HG02759 (cell line): ENCODE measurements around the gene SCAMP1.

ENCODE experiments used
- ATAC-seq: cut with Tn5 transposase; IDR thresholded peaks from one replicate; pipeline ENCODE4 v1.9.1; 2021; ENCODE audit warnings: mild to moderate bottlenecking, moderate library complexity; ENCODE audit not compliant: unreplicated experiment

The SCAMP1 gene

DNA sequence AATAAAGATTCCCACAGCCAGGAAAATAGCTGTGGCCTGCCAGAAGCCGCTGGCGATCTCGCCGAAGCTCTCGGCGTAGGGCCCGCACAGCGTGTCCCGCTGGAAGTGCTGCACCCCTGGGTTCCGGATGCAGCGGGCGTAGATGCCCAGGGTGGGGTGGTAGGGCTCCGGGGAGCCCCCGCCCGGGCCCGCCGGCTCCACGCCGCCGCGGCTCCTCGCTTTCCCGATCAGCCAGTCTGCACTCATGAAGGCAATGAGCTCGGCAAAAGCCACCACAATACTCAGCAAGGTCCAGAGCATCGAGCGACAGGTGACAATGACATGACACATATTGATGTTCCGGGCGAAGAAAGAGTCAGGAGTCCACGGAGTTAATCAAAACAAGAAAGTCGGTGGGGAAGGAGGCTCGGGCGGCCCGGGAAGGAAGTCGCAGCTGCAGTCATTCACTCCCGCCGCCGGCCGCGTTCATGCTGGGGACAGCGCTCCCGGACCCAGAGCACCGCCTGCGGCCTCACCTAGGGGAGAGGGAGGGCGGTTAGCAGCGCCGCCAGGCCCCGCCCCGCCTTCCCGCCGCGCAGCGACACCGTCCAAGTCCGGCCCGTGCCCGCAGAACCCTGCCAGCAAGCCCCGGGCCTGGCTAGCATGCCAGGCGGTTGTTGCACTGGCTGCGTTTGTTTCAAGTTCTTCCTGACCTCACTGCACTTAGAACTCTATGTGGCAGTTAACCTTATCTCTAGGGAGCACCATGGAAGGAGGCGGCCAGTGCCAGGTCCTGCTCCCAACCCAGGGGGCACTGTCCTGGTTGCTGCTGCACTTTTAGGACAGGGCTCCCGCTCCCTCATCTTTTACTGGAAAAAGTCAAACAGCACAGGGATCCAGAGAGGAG lies 149.7 kb downstream of the SCAMP1 start:
- peak; percentile 83 for ATAC-seq

DNA sequence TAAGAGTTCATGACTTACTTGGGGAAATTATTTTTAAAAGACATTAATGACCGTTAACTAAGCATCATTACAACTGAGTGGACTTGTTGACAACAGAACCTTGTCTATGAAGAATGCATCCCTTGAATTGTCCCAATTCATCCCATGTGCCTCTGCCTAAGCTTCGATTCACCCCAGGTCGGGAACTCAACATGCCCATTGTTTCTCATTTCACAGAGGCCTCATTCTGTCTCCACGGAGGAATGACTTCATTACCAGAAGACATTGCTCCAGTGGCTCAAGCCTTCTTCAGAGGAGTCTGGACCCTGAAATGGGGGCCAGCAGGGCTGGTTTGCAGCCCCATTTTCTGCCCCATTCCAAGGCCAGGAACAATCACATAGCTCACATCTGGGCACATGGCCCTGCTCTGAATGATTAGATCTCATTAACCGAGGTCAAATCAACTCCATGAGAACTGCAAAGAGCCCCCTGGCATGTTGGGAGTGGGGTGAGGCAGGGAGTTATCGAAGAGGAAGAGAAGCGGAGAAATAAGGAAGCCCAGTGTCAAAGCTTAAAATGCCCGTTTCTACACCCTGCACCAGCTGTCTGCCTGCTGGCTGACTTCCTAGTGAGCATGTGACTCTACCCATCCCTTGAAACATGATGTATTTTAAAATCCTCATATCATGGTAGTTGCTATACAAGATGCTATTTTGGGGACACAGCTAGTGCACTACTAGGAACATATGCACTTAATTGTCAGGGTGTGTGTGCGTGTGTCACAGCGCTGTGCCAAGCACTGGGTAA lies 150.9 kb downstream of the SCAMP1 start:
- ATAC-seq: no peak

DNA sequence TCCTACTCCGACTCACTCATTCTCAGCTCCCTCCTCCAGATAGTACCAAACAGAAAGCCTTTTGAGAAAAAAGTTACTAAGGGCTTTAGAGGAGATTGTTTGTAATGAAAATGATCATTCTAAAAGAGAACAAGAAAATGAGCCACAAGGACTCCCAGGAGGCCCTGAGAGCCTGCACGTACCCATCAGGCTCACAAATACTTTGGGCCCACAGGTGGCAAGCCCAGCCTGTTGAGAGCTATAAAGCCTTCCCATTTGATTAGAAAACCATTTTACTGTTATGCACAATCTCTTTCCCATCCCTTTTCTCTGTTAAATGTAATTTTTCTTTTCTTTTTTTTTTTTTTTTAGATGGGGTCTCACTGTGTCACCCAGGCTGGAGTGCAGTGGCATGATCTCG lies 152.0 kb downstream of the SCAMP1 start:
- no peak for ATAC-seq

DNA sequence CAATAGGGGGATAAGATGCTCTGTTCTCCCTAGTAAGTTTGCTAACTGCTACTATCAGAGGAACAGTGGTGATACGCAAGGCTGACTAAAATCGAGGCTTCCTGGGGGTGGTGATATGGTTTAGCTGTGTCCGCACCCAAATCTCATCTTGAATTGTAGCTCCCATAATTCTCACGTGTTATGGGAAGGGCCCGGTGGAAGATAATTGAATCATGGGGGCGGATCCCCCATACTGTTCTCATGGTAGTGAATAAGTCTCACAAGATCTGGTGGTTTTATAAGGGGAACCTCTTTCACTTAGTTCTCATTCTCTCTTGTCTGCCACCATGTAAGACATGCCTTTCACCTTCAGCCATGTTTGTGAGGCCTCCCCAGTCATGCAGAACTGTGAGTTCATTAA lies 153.0 kb downstream of the SCAMP1 start:
- ATAC-seq: no peak

DNA sequence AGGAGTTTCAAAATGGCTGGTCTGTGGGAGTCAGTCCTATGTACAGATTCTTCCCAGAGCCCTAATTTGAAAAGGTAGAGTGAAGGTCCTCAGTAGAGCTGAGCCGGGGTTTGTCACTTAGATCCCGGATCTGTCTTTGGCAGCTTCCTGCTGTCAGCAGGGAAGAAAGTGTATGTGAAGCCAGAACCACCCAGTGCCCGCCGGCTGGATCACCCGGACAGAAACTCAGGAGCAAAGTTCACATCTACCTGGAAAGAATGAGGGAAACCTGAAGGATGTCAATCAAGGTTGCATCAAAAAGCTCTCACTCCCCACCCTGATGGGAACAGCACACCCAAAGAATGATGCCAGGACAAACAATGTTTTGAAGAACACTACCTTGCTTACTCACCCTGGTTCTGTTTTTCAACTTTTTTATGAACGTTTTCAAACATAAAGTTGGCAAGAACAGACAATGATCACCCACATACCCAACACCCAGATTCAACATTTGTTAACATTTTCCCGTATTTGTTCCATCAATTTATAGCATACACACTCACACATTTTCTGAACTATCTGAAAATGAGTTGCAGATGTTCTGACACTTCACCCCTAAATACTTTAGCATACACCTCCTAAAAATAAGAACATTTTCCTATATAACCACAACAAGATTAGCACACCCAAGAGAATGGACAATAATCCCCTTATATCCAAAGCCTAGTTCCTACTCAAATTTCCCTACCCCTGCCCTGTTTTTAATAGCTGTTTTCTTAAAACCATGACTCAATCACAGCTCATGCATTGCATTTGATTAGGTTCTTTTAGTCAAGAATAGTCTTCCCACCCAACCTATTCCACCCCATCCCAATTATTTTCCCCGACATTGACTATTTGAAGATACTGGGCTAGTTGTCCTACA lies 154.3 kb downstream of the SCAMP1 start:
- ATAC-seq: no peak

DNA sequence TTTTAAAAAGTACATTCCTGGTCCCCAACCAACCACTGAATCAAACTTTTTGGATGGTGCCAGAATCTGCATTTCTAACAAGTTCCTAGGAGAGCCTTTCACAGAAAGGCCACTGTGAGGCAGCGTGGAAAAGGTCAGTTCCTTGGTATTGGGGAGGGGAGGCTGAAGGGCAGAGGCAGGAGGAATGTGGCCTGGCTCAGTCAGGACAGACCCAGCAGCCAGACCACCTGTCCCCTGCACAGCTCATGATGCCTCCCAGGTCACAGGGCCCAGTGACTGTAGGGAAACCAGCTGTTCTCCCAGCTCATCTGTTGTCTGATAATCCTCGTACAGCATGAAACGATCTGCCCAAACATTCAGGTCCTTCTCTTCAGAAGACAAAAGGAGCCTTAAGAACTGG lies 155.3 kb downstream of the SCAMP1 start:
- no peak for ATAC-seq

DNA sequence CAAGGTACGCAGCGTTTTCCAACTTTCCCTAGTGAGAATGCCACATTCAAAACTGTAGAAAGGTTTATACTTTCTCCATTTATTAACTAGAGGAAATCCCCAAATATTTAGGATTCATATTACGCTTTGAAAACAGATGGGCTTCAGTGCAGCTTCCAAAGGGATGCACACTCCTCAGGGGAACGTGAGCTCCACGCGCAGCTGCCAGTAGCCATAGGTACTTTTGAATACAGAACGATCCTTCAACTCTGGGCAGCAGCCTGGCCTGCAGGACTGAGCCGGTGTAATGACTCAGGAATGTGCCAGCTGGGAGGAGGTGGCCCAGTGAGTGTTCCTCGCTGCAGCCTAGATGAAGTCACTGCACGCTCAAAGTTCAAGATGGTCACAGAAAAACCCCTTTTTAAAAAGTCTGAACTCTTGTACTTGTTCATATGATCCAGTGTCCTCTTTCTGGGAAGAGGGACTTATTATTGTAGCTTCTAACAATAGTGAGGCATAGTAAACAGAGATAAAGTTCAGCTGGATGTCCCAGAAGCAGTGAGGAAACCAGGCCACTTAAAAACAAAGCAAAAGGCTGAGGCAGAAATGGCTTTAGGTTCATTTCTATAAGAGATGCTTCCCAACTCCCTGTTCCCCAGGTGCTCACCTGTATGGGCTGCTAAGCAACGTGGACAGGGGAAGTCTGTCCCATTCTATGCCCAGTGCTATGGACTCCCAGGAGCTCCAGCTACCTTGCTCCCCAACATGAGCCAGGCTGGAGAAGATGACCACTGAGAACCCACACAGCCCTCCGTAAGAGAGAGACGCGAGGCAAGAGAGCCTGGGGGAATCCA lies 158.2 kb downstream of the SCAMP1 start:
- ATAC-seq: no peak

DNA sequence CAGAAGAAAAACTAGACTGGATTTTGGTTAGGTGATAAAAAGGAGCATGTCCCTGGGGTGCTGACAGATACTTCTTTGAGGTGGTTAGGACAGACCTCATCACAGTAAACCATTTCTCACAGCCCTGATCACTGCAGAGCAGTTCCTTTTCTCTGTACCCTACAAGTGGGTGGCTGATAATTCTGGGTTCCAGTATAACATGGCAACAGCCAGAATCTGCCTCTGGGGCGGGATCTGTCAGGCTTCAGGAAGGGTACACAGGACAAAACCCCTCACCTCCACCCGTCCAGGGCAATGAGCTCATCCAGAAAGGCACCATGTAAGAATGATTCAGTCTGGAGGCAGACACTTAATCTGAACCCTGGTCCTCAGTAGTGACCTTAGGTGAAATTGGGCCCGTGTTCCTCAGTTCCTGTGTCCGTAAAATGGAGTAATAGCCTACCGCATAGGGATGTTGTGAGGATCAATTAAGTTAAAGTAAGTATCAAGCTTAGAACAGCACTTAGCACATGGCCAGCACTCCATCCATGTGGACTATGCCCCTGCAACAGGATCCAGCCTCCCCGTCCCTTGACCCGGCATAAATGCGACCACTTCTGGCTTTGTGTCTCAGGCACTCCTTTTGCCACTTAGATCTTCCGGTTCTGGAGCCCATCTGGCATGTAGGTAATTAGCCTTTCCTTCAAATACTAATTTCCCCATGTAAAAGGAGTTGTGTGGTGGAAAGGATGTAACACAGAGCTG lies 159.0 kb downstream of the SCAMP1 start:
- no peak for ATAC-seq

DNA sequence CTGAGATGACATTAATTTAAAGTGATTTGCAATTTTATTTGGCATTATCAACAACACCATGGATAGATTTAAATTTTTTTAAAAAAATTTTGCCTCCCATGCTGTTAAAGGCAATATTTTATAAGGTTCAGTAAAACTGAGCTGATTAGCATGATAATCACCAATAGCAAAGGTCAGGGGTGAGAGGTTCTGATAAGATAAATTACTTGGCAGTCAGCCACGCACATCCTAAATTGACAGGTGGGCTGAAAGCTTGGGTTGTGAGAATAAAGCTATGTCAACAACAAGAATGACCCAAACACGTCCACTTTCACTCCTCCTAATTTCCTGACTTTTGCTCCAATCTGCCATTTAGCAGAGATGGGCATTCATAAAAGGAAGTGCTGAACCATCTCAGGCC lies 161.0 kb downstream of the SCAMP1 start:
- no peak for ATAC-seq

DNA sequence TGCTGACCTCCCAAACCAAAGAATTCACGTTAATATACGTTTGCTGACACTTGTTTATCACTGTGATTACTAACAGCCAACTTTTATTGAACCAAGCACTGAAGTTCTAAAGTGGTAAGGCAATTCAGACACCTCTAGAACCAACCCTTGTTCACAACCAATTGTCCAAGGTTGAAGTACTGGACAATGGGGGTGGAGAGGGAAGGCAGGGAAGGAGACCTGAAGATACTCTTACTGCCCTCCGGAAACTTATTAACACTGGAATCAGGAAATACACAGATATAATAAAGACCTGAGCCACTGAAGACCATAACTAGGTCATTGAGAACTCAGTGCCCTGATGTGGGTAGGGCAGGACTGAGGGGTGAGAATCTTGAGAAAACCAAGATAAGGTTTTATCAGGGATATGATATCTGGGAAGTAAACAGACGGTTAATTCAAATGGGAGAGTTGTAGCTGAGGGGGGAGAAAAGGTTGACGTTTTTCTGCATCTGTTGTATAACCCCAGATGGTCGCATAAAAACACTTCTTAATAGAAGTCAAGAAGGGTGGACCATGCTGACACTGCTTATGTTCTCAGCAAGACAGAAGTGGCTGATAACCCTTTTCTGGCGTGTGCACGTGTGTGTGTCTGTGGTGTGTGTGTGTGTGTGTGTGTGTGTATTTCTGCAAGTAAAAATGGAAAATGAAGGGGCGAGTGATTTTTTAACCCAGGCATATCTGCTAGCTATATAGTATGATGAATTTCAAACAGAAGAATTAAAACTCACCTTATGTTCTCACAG lies 162.3 kb downstream of the SCAMP1 start:
- ATAC-seq: no peak

DNA sequence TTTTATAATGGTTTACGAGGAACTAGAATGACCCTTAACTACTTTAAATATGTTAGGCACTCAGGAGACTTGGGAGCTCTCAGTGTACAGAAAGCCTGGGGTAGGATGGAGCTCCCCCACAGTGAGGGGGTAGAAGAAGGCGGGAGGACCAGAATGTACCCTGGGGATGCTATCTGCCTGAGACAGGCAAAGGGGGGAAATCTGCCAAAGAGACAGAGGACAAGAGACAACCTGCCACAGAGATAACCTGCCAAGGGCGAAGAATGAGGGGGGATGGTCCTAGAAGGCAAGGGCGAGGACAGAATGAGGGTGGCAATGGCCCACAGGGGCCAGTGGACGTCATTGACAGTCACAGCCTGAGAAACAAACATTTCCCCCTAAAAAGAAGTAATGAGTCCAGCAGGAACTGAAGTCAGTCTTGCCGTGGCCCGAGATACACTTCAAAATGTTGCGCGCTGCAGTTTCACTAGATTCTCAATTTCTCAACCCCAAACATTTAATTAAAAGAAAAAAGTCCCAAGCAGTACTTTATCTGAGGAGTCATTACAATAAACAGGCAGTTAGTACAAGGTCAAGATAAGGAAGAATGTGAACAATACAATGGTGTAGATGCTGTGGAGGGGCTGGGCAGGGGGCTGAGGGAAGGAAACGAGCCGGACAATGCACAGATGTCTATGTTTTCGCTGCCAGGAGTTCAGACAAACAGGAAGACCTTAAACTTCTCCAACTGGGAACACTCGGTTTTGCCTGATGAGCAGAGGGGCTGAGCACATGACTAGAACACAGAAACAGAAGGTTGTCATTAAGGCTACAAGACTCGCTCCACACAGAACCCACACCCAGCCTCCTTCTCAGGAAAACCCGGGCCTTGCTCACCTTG lies 163.1 kb downstream of the SCAMP1 start:
- no peak for ATAC-seq

DNA sequence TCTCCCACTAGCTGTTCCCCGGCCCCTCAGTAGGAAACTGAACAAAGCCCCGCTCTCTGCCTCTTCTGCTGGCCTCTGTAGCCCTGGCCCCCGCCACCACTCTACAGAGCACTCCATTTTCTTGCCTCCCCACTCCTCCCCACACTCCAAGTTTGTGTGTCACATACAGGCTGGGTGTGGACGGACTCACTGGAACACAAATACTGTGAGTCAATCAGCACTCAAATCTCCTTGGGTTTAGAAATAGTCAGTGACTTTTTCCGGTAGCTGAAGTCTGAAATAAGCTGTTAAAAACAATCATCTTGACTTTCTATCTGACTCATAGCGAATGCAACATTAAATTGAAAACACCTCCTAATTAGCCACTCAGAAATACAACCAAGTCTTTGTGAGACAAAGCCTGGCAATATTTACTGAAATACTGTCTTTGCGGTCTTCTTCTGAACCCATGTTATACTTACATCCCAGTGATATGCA lies 165.7 kb downstream of the SCAMP1 start:
- peak; percentile 49 for ATAC-seq

DNA sequence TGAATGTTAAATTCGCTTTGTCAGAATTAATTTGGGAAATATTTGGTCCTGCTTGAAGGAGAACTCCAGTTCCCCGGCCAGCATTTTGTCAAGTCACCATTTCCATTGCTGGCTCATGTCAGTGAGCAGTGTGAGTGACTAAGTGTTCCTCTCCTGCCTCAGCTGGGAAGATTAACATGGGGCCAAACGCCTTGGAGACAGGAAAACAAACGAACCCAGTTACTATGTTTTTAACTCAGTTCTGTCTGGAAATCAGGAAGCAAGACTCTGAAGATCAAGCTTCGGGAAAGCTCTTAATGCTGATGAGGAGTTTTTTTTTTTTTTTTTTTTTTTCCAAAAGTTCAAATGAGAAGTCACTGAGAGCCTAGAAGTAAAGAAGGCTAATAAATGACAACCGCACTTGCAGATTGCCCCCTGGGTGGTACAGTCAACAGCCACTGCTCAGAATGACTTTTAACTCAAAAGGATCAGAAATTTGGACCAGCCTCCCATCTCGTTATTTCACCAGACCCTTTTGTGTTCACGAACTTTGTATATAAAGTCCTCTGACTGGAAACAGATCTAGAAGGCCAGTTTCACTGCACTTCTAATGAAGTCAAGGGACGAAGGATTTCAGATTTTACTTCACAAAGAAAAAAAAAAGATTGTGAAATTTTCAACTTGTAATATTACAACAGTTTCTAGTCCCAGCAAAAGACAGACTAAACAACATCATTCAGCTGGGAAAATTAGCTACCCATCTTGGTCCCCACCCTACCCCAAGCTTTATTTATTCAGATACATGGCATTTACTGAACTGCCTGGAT lies 166.8 kb downstream of the SCAMP1 start:
- no peak for ATAC-seq

DNA sequence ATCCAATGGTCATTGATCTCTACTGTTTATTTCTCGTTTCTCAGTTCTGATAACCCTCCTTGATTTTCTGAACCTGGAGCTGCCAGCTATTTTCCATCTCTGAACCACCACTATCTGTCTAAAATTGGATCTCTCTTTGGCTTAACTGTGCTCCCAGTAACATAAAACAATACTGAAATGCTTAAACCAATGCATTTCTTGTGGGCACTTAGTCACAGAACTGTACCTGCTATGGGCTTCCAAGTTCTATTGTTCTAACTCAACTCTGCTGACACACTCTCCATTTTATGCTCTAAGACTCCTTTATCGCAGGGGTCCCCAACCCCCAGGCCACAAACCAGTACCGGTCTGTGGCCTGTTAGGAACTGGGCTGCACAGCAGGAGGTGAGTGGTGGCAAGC lies 167.5 kb downstream of the SCAMP1 start:
- ATAC-seq: no peak
